GM23338 (cell line): Measurements from ENCODE around the gene ERBB4. TPM values are rescaled to one million over a fixed set of nuclear protein-coding genes. Genes with fewer than 3 reads are reported as not detected.

Experiments
- ATAC-seq: fragments of 200-7000 bp; cut with Tn5 transposase; 3 replicates; pipeline ENCODE4 v1.9.1; 2020
- DNase-seq: peaks from one replicate; pipeline ENCODE4 v3.0.0-alpha.2; 2015; ENCODE audit warnings: low spot score
- H2AFZ ChIP-seq: fragments of 200-600 bp; sonication (generic); 2 replicates; pipeline ENCODE4 v1.8.0; 2016; ENCODE audit warnings: antibody characterized with exemption, mild to moderate bottlenecking, moderate library complexity
- H3F3A ChIP-seq: fragments of 200-600 bp; sonication (generic); replicated peaks from 2 replicates; pipeline ENCODE4 v1.8.0; 2017; ENCODE audit warnings: antibody characterized with exemption, mixed run types, low read depth
- H3K27ac ChIP-seq: fragments of 200-600 bp; sonication (generic); 2 replicates; pipeline ENCODE4 v1.6.1; 2016; ENCODE audit warnings: low read depth
- H3K27me3 ChIP-seq: fragments of 200-600 bp; sonication (generic); 2 replicates; pipeline ENCODE4 v1.8.0; 2016; ENCODE audit warnings: mild to moderate bottlenecking, mixed run types, moderate library complexity; ENCODE audit not compliant: insufficient read depth
- H3K36me3 ChIP-seq: fragments of 200-600 bp; sonication (generic); 2 replicates; pipeline ENCODE4 v1.8.0; 2016; ENCODE audit warnings: mild to moderate bottlenecking; ENCODE audit not compliant: insufficient read depth
- H3K4me1 ChIP-seq: fragments of 200-600 bp; sonication (generic); 2 replicates; pipeline ENCODE4 v1.8.0; 2016; ENCODE audit warnings: mild to moderate bottlenecking, moderate library complexity; ENCODE audit not compliant: insufficient read depth
- H3K4me2 ChIP-seq: fragments of 200-600 bp; sonication (generic); 2 replicates; pipeline ENCODE4 v1.7.1; 2017; ENCODE audit warnings: mixed run types
- H3K4me3 ChIP-seq: fragments of 200-600 bp; sonication (generic); 2 replicates; pipeline ENCODE4 v1.6.1; 2016; ENCODE audit warnings: mixed run types
- H3K79me2 ChIP-seq: fragments of 200-600 bp; sonication (generic); replicated peaks from 2 replicates; pipeline ENCODE4 v1.8.0; 2017; ENCODE audit warnings: mild to moderate bottlenecking; ENCODE audit not compliant: insufficient read depth
- H3K9me2 ChIP-seq: fragments of 200-600 bp; sonication (generic); 2 replicates; pipeline ENCODE4 v1.8.0; 2017; ENCODE audit not compliant: insufficient read depth
- H4K20me1 ChIP-seq: fragments of 200-600 bp; sonication (generic); replicated peaks from 2 replicates; pipeline ENCODE4 v1.8.0; 2017; ENCODE audit warnings: mild to moderate bottlenecking; ENCODE audit not compliant: insufficient read depth
- H3K27ac Mint-ChIP-seq: 2 replicates; pipeline ENCODE4 v1.8.0; 2020; ENCODE audit warnings: inconsistent platforms, mild to moderate bottlenecking, moderate library complexity, mixed read lengths
- H3K27me3 Mint-ChIP-seq: 3 replicates; pipeline ENCODE4 v1.8.0; 2022; ENCODE audit warnings: low read depth, mild to moderate bottlenecking, moderate library complexity, mixed read lengths, inconsistent platforms; ENCODE audit not compliant: insufficient read depth, poor library complexity
- H3K36me3 Mint-ChIP-seq: 3 replicates; pipeline ENCODE4 v1.8.0; 2021; ENCODE audit warnings: low read depth, mild to moderate bottlenecking, inconsistent platforms, moderate library complexity, mixed read lengths
- H3K4me1 Mint-ChIP-seq: 3 replicates; pipeline ENCODE4 v1.8.0; 2020; ENCODE audit warnings: mild to moderate bottlenecking, inconsistent platforms, mixed read lengths
- H3K4me3 Mint-ChIP-seq: 3 replicates; pipeline ENCODE4 v1.8.0; 2021; ENCODE audit warnings: moderate library complexity, mild to moderate bottlenecking, inconsistent platforms, mixed read lengths
- H3K9me3 Mint-ChIP-seq: 3 replicates; pipeline ENCODE4 v1.8.0; 2020; ENCODE audit warnings: moderate library complexity, mild to moderate bottlenecking, inconsistent platforms, mixed read lengths
- CREB1 ChIP-seq: fragments of 250-450 bp; sonication (Bioruptor Pico); IDR thresholded peaks from 2 replicates; pipeline ENCODE4 v1.5.0; 2020; ENCODE audit warnings: low read depth, mild to moderate bottlenecking, moderate library complexity
- ETS1 ChIP-seq: IDR thresholded peaks from 2 replicates; pipeline ENCODE4 v1.6.1; 2016; ENCODE audit warnings: antibody characterized with exemption
- EZH2phosphoT487 ChIP-seq: fragments of 200-600 bp; sonication (generic); IDR thresholded peaks from one replicate; pipeline ENCODE4 v1.8.1; 2018; ENCODE audit warnings: antibody characterized with exemption; ENCODE audit not compliant: unreplicated experiment
- POLR2AphosphoS5 ChIP-seq: IDR thresholded peaks from 2 replicates; pipeline ENCODE4 v1.6.1; 2016; ENCODE audit warnings: antibody characterized with exemption, low read depth
- ZNF331 ChIP-seq: fragments of 250-450 bp; sonication (Bioruptor Pico); IDR thresholded peaks from 2 replicates; pipeline ENCODE4 v1.5.0; 2020; ENCODE audit warnings: low read depth, mild to moderate bottlenecking, moderate library complexity
- ZNF462 ChIP-seq: fragments of 250-450 bp; sonication (Bioruptor Pico); IDR thresholded peaks from 2 replicates; pipeline ENCODE4 v1.5.0; 2020; ENCODE audit warnings: mild to moderate bottlenecking, moderate library complexity
- polyA plus RNA-seq: library from polyadenylated mRNA; unstranded; fragments of >200 nt; fragmentation: Nextera tagmentation; extraction: Ambion mirVana; gene quantifications from 2 replicates; pipeline ENCODE4 v1.2.1, GENCODE V29; 2016
- total RNA-seq: library from RNA; depleted of rRNA; stranded (reverse); fragments of >200 nt; shearing (Covaris generic); gene quantifications from 2 replicates; pipeline ENCODE4 v1.2.3, GENCODE V29; 2014
- TF ChIP-seq, protein P1 (sequence below), 2 experiments: fragments of 200-600 bp in 1 of 2; sonication (generic) in 1 of 2; conservative IDR thresholded peaks; 2 replicates each; pipeline versions ENCODE4 v1.5.1 to v1.6.1; 2016 to 2017; ENCODE audit warnings: antibody characterized with exemption in 2 of 2, low read depth in 2 of 2, mild to moderate bottlenecking in 2 of 2, moderate library complexity in 1 of 2

Gene ERBB4
- total and polyA plus RNA-seq, 2 experiments from 2014 or later, result 0.73 to 1.1 TPM

GRCh38 chr2:212033888-212034287 is 504.7 kb downstream of the ERBB4 start:
- Histone ChIP-seq H2AFZ (no peak overlapping the region), H3K4me1 (no peaks in the 10 kb centered on the region), H3F3A (no peaks in the 10 kb centered on the region), H4K20me1 (no peaks in the 10 kb centered on the region), H3K9me2 (no peaks in the 10 kb centered on the region), H3K4me2 (no peak overlapping the region), H3K36me3 (no peaks in the 10 kb centered on the region), H3K27me3 (no peaks in the 10 kb centered on the region), H3K27ac (no peak overlapping the region), H3K4me3 (no peak overlapping the region), H3K79me2 (no peaks in the 10 kb centered on the region)
- DNase-seq (no peak), ATAC-seq (no peak)
- no peaks in the 10 kb centered on the region for H3K36me3 Mint-ChIP-seq
- no peak overlapping the region for H3K4me3 Mint-ChIP-seq
- no peak overlapping the region for H3K27ac Mint-ChIP-seq
- no peaks in the 10 kb centered on the region for H3K9me3 Mint-ChIP-seq
- H3K27me3 Mint-ChIP-seq, result no peaks in the 10 kb centered on the region
- TF ChIP-seq EZH2phosphoT487 (no peak), ZNF462 (CRISPR knock-in tag) (no peak), POLR2AphosphoS5 (no peak), CREB1 (CRISPR knock-in tag) (no peak), ETS1 (no peak), ZNF331 (no peak)
- TF ChIP-seq, protein P1, sequence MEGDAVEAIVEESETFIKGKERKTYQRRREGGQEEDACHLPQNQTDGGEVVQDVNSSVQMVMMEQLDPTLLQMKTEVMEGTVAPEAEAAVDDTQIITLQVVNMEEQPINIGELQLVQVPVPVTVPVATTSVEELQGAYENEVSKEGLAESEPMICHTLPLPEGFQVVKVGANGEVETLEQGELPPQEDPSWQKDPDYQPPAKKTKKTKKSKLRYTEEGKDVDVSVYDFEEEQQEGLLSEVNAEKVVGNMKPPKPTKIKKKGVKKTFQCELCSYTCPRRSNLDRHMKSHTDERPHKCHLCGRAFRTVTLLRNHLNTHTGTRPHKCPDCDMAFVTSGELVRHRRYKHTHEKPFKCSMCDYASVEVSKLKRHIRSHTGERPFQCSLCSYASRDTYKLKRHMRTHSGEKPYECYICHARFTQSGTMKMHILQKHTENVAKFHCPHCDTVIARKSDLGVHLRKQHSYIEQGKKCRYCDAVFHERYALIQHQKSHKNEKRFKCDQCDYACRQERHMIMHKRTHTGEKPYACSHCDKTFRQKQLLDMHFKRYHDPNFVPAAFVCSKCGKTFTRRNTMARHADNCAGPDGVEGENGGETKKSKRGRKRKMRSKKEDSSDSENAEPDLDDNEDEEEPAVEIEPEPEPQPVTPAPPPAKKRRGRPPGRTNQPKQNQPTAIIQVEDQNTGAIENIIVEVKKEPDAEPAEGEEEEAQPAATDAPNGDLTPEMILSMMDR (conservative IDR thresholded peaks at IDR 0.05; ENCODE audit: low read depth in 2 of 2), result no peak
- H3K4me1 Mint-ChIP-seq, result peaks cover 7% of the 10 kb centered on the region; the same call in 2 of the 3 replicates
